NCI-H526 (cell line): ENCODE data around the gene PRKCA.

Experiments
- DNase-seq, 2 experiments: peaks; one replicate each; lab custom pipeline; 2025; lab: John Stamatoyannopoulos, UW

PRKCA gene

GRCh38 chr17:66777689-66778225, 475.3 kb downstream of the PRKCA start:
- DNase-seq: peak; percentile 95 to 97

GRCh38 chr17:66778531-66779236, 476.3 kb downstream of the PRKCA start:
- no peak for DNase-seq

DNA sequence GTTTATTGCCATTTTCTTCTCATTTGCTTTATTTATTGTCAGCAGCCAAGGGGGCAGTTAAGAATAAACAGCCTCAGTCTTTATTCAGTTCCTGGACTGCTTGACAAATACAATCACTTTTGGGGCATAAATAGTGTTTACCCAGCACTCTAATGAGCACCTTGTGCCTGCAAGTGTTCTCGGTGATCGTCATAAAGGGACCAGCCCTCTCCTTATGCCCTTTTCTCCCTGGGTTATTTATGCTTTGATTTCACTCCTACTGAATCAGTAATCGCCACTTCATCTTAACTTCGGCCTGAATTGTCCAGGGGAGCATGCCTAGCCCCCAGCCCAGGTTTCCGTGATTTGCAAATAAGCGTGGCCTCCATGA, 476.8 kb downstream of the PRKCA start:
- no peak for DNase-seq

DNA sequence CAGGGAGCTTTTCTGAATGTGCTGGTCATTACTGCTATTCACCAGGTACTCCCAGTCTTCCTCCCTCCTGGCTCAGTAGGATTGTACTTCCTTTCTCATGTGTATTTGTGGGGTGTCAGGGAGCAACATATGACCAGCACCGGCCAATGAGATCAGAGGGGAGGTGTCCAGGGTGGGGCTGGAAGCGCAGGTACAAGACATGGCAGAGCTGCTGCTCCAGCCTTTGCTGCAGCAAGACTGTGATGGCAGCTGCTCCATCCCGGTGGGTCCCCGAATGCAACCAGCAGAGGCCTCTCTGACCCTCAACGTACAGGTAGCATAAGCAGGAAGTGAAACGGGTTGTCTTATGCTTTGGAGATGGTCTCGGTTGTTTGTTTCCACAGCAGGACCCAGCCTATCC, 478.7 kb downstream of the PRKCA start:
- DNase-seq: no peak

GRCh38 chr17:66782851-66783250, 480.4 kb downstream of the PRKCA start:
- no peak for DNase-seq

DNA sequence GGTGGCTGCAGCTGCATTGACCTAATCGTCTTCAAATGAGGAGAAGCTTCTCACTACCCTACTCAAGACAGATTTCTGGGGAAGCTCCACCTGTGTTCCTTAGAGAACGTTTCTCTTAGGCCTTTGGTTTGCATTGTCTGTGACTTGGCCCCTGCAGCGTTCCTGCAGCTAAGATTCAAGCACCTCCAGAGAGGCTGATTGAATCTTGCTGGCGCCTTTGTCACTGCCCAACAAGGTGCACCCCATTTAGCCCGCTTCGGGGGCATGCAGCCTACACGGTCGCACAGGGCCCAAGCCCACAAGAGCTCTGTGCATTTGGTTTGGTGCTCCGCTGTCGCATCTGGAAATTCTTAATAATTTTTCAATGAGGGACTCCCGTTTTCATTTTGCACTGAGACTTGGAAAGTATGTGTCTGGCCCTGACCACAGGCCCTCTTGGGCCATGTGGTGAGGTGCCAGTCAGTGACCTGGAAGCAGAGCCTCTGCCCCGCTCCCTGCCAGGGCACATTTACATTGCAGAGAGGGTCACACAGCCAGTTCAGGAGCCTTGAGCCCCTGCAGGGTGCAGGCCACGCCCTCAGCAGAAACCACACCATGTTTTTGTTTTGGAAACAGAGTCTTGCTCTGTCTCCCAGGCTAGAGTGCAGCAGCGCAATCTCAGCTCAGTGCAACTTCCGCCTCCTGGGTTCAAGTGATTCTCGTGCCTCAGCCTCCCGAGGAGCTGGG, 481.4 kb downstream of the PRKCA start:
- DNase-seq: no peak

DNA sequence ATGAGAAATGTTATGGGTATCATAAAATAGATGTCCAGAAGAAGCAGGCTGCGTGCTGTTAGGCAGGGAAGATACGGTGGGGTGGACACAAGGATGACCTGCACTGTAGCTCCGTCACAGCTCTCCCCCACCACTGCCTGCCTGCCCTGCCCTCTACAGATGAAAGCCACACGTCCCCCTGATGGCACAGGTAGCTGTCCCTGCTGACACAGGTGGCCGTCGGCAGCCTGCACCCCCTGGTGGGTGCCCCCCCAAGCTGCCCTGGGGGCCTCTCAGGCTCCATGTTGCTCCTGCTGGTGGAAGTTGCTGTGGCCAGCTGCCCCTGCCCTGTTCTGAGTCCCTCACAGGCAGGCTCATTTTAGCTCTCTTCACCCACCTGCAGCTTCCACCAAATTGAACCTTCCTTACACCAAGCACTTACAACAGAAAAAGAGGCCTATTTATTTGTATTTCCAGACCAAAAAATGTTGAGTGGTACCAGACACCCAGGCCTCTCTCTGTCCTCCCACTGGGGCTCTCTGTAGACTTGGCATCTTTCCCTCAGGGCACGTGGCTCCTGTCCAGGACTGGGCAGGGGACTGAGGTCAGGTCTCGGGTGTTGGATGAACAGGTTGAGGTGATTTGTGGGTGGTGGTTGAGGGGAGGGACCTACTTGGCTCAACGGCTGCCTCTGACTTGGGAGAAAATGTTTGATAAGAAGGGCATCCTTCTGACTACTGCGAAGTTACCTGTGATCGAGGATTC, 482.4 kb downstream of the PRKCA start:
- DNase-seq: no peak

GRCh38 chr17:66786107-66786506, 483.7 kb downstream of the PRKCA start:
- peak; percentile 32 to 45 for DNase-seq

- DNase-seq: no peak
These were observed 485.5 kb downstream of the PRKCA start for GRCh38 chr17:66787914-66788313.

- no peak for DNase-seq
These were observed 486.7 kb downstream of the PRKCA start for GRCh38 chr17:66789093-66789492.

DNA sequence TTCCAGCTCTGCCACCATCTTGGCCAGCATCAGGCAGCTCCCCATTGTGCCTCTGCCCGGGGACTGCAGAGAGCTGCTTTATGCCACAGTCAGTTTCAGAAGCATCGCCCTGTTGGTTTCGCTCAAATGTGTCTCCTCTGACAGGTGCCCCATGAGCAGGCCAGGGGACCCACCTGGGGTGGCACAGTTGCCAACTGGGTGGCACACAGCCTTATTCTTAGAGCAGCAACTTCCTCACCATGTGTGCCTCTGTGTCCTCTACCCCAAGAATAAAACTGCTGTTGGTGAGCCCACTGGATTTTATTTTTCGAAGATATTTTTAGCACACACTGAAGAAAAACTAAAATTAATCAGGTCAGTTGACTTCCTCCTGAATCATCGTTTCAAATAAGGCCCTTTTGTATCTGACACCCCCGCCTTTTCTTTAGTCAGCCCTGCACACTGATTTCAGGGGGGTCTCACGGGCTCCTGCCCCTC, 487.6 kb downstream of the PRKCA start:
- no peak for DNase-seq

GRCh38 chr17:66790501-66791061, 488.2 kb downstream of the PRKCA start:
- DNase-seq: no peak

DNA sequence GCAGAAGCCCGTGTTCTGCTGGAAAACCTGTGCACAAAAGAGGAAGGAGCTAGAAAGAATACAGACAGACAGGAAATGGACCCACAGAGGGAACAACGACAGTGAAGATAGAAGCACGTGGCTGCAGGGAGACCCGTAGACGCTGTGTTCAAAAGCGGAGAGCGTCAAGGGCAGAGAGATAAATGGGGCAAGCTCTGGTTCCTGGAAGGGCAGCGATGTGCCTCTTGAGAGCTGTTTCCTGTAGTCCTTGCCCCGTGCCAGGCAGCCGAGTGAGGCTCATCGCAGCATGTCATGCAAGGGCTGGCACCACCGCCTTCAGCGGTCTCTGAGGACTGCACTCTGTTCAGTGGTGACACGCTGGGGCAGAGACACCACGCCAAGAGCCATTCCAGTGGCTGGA, 488.9 kb downstream of the PRKCA start:
- no peak for DNase-seq

DNA sequence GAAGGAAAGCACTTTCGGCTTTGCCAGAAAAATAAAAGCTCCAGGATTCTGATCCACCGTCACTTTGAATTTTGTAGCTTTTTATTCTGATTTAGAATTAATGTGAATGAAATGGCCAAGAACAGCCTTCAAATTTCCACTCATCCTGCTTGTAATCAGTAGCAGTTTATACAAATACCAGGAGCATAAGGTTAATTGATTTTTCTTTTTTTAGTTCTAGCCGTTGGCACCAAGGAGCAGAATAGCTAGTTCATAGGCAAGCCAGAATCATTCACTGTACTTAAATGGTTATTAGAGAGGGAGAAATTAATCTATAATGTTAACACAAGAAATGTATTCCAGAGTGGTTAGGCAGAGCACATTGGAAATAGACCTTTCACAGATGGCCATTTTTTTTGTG, 491.4 kb downstream of the PRKCA start:
- no peak for DNase-seq

DNA sequence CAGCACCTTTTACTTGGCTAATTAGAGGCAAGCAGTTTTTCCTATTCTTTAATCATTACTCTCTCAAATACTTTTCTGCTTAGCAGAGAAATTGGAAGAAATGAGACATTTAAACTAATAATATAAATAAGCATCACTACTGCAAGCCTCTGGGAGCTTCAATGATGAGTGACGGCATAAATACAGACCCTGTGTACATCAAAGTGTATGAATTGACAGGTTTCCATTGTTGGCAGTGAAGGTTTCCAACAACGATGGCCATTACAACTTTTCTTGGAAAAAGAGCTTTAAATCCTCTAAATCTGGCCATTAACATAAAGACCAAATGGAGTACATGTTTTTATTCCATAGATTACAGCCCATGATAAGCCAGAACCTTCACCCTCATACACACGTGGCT, 493.1 kb downstream of the PRKCA start:
- no peak for DNase-seq

DNA sequence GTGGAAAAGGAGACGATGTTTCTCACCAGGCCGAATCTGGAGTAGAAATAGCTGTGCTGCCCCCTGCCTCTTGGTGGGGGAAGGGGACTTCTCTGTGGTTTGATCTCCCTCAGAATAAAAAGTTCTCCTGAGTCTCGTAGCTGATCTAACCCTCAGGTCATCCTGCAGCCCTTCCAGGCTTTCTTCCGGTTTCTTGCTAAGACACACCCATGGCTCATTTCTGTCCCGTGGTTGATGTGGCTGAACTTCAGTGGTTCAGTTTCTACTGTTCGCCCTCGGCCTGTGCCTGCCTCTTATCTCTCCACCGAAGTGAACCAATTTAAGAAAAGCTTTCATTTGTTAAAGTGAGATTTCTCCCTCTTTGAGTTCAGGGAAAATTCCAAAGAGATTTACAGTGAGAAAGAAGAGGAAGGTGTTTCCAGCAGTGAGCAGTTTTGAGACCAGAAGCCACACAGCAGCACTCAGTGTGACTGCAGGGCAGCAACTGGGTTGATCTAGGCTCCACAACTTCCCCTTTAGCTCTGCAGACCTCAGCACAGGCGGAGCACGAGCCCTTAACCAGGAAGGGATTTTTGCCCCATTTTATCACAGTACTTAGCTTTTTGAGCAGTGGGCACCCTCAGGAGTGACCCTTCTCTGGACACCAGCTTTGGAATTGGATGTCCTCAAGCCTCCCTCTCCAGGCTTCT, 497.6 kb downstream of the PRKCA start:
- no peak for DNase-seq

DNA sequence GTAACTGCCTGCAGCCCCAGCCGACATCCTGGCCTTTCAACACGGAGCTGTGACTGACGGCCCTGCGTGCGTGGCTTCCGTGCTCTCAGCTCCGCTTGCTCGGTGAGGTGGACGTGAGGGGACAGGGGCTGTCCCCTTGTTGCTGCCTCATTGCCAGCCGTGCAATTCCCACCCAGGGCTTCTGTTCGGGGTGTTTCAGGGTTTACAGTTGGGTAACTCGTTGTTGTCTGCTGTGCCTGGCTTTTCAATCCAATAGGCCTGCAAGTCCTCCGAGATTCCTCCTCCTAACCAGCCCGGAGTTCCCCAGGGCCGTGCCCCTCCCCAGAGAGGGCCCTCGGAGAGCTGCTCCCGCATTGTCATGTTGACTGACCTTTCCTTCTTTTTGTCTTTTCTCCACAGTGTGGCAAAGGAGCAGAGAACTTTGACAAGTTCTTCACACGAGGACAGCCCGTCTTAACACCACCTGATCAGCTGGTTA, 501.1 kb downstream of the PRKCA start:
- no peak for DNase-seq

DNA sequence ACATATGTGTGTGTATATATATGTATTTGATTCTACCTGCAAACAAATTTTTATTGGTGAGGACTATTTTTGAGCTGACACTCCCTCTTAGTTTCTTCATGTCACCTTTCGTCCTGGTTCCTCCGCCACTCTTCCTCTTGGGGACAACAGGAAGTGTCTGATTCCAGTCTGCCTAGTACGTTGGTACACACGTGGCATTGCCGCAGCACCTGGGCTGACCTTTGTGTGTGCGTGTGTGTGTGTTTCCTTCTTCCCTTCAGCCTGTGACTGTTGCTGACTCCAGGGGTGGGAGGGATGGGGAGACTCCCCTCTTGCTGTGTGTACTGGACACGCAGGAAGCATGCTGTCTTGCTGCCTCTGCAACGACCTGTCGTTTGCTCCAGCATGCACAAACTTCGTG, 503.2 kb downstream of the PRKCA start:
- DNase-seq: no peak

GRCh38 chr17:66807182-66807581, 504.8 kb downstream of the PRKCA start:
- no peak for DNase-seq

GRCh38 chr17:66809408-66809807, 507.0 kb downstream of the PRKCA start:
- DNase-seq: no peak

DNA sequence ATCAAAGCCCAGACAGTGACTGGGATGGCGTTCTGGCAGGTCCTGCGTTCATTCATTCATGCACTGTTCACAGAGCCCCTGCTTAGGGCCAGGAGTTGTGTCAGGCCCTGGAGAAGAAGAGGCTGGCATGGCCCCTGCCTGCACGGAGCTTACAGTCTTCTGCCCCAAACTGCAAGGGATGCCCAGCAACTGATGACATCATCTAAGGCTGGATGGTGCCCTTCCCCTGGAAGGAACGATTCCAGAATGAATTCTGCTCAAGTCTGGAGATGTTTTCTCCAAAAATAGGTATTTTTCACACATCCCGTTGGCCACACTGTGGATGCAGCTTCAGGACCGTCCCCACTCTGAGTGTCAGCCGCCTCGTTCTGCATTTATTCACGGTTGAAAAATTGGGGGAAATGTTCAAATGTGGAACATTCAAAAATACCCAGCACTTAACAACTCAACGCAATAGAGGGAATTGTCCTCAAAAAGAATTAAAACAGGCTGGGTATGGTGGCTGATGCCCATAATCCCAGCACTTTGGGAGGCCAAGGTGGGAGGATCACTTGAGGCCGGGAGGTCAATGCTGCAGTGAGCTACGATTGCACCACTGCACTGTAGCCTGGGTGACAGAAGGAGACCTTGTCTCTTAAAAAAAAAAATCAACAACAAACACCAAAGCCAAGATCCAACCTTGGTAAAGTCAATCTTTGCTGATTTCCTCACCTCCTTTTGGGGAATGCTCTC, 508.7 kb downstream of the PRKCA start:
- no peak for DNase-seq
